ENCODE results near the gene TTC24. TPM values are rescaled to one million over a fixed set of nuclear protein-coding genes. Genes with fewer than 3 reads are reported as not detected.
A peak's percentile ranks its signal among the peaks of the same experiment; 100 is the strongest.

The TTC24 gene
- total RNA-seq, 3 donors from 2014 or later, result 0.25 to 0.43 (median 0.34) TPM

DNA sequence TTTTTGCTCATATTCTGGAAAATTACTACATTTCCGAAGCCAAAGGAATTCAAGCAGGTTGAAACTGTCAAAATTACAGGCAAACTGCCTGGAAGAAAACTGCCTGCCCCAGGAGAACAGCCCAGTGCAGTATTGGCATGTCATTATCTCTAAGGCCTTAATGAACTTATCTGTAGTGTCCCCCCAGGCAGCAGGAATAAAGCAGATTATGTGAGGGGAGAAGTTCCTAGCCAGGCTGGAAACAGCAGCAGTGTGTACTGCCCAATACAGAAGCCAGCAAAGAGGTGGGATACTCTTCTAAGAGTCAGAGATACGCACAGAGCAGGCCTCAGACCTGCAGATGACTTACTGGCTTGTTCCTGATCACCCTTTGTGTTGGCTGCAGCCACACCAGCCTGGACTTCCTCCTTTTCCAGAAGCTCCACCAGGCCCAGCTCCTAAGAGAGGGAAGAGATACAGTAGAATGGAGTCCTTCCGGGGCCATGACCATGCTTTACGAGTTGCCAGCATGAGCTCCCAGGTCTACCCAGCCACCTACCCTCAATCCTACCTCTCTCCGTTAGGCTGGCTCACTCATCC, 18.8 kb upstream of the TTC24 start:
- TF ChIP-seq, protein P1, sequence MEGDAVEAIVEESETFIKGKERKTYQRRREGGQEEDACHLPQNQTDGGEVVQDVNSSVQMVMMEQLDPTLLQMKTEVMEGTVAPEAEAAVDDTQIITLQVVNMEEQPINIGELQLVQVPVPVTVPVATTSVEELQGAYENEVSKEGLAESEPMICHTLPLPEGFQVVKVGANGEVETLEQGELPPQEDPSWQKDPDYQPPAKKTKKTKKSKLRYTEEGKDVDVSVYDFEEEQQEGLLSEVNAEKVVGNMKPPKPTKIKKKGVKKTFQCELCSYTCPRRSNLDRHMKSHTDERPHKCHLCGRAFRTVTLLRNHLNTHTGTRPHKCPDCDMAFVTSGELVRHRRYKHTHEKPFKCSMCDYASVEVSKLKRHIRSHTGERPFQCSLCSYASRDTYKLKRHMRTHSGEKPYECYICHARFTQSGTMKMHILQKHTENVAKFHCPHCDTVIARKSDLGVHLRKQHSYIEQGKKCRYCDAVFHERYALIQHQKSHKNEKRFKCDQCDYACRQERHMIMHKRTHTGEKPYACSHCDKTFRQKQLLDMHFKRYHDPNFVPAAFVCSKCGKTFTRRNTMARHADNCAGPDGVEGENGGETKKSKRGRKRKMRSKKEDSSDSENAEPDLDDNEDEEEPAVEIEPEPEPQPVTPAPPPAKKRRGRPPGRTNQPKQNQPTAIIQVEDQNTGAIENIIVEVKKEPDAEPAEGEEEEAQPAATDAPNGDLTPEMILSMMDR (IDR thresholded peaks at IDR 0.05), result no peak
- no peak for ATAC-seq
- Histone ChIP-seq H3K9me3 (no peaks in the 10 kb centered on the region), H3K4me1 (ENCODE audit: low read depth) (no peaks in the 10 kb centered on the region), H3K36me3 (ENCODE audit: low read depth) (no peaks in the 10 kb centered on the region), H3K4me3 (no peak overlapping the region)
- intact Hi-C loops (cut with DNase I, micrococcal nuclease), result no loop called here
- DNase-seq, result no peak

DNA sequence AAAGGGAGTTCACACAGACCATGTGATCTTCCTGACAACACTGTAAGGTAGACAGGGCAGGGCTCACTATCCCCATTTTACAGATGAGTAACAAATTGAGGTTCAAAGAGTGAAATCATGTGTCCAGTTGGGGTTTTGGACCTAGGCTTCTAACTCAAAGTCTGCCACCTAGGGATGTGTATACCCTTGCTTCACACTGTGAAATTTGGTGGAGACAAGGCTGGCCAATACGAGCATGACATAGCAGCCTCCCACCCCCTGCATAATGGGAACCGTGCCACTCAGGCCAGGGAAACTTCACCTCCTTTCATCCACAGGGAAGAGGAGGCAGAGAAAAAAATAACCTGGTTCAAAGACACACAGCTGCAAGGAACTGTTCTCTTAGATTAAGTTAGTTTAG, 14.0 kb upstream of the TTC24 start:
- no peaks in the 10 kb centered on the region for H3K36me3 ChIP-seq (ENCODE audit: low read depth)
- H3K4me1 ChIP-seq (ENCODE audit: low read depth), result peaks cover 4% of the 10 kb centered on the region
- no peak for ATAC-seq
- DNase-seq, result no peak
- H3K9me3 ChIP-seq, result no peaks in the 10 kb centered on the region
- H3K4me3 ChIP-seq, result no peak overlapping the region
- TF ChIP-seq, protein P1 (IDR thresholded peaks at IDR 0.05), result no peak
- intact Hi-C loops (cut with DNase I, micrococcal nuclease), result no loop called here

DNA sequence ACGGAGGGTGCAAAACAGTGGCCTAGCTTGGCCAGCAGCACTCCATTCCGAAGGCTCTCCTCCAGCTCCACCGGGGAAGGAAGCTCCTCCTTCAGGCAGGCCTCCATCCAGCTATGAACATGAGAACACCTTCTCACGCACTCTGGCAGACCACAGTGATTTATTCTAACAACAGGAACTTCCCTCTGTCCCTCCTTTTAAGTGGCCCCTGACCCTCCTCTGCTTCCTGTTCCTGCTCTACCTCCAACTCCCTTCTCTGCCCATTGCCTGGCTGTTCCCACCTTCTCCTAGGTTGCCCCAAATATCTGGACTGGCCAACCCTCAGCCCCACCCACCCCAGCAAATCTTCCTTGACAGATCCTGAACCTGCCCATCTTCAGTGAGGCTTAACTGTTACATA, 13.1 kb upstream of the TTC24 start:
- H3K36me3 ChIP-seq (ENCODE audit: low read depth), result no peaks in the 10 kb centered on the region

DNA sequence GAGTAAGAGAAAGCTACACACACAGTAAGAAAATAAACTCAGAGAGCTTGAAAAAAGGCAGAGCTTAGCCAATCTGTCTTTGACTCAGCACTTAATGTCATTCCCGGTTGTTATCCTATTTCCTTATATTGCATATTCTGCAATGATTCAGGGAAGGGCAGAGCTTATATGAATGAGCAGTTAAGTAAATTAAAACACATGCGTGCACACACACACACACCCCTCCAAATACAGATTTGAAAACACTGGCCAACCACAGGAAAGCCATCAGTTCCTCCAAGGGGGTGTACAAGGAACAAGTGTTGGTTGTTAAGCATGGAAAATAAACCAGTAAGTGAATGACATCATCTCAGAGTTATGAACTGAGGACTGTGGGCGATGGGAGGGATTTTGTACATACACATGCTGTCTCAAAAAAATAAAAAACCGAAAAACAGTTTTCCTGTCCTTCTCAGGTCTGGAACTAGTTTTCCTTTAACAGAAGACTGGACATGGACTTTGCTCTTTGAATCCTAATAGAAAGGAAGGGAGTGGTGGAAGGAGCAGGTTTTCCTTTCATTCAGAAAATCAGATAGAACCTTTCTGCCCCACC, 8.2 kb upstream of the TTC24 start:
- DNase-seq (peak in 1 of 3 donors; percentile 39), ATAC-seq (peak; percentile 83)
- intact Hi-C loops (cut with DNase I, micrococcal nuclease), result no loop called here
- H3K4me3 ChIP-seq, result no peak overlapping the region
- no peaks in the 10 kb centered on the region for H3K9me3 ChIP-seq
- TF ChIP-seq, protein P1 (IDR thresholded peaks at IDR 0.05), result no peak
- H3K36me3 ChIP-seq (ENCODE audit: low read depth), result no peaks in the 10 kb centered on the region
- peaks cover 17% of the 10 kb centered on the region for H3K4me1 ChIP-seq (ENCODE audit: low read depth)

More for the DNA sequence above, 13.1 kb upstream of the TTC24 start:
- Histone ChIP-seq H3K9me3 (no peaks in the 10 kb centered on the region), H3K4me3 (no peak overlapping the region), H3K4me1 (ENCODE audit: low read depth) (peaks cover 8% of the 10 kb centered on the region)
- intact Hi-C loops (cut with DNase I, micrococcal nuclease), result no loop called here
- ATAC-seq (no peak), DNase-seq (no peak)
- TF ChIP-seq, protein P1 (IDR thresholded peaks at IDR 0.05), result no peak

DNA sequence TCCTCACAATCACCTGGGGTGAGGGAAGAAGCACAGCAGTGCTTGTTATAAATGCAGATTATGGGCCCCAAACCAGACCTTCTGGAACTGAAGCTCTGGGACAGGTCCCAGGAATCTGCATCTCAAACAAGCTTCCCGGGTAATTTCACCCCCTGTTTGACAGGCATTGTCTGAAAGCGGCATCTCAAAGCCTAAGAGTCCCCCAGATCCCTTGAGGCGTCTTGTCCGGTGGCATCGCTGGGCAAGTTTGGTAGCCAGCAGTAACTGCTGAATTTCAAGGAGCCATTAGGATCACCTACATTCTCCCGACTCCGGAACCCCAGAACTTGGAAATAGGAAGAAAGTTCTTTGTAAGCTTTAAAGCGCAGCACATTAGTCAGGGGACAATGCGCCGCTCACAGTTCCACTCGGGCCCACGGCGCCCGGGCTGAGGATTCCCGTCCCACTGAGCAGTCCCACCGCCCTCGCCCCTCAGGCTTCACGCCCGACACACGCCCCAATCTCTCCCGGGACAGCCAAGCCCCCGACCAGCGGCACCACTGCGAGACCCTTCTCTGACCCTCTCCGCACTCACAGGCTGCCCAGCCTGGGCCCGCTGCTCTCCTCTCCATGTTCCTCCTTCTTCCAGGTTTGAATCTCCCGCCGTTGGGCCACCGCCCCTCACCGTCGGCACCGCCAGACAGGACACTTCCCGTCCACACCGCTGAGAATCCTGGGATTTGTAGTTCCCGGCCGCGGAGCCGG, 7.4 kb upstream of the TTC24 start, which contains the start of gene IQGAP3:
IQGAP3 (minus strand) TSS at position 647 of the 744 bp plus-strand sequence; CDS start at position 611, 36 bp downstream.
- ATAC-seq (peak; percentile 90), DNase-seq (peak; percentile 91 to 93 (median 93))
- no peaks in the 10 kb centered on the region for H3K36me3 ChIP-seq (ENCODE audit: low read depth)
- intact Hi-C loops (cut with DNase I, micrococcal nuclease), result no loop called here
- peaks cover 17% of the 10 kb centered on the region for H3K4me1 ChIP-seq (ENCODE audit: low read depth)
- H3K4me3 ChIP-seq, result no peak within 1 kb of the TSS
- TF ChIP-seq, protein P1 (IDR thresholded peaks at IDR 0.05), result no peak
- no peaks in the 10 kb centered on the region for H3K9me3 ChIP-seq
